Measurements from ENCODE around the gene XKR3. TPM values are rescaled to one million over a fixed set of nuclear protein-coding genes. Genes with fewer than 3 reads are reported as not detected.
"Not testable (repeated sequence)": the region's sequence is repeated elsewhere in the genome, so short reads cannot be mapped to it uniquely, and the experiment has no call there.

XKR3 gene
- total RNA-seq, 1 donor from 2014 or later: 0.30 TPM

DNA sequence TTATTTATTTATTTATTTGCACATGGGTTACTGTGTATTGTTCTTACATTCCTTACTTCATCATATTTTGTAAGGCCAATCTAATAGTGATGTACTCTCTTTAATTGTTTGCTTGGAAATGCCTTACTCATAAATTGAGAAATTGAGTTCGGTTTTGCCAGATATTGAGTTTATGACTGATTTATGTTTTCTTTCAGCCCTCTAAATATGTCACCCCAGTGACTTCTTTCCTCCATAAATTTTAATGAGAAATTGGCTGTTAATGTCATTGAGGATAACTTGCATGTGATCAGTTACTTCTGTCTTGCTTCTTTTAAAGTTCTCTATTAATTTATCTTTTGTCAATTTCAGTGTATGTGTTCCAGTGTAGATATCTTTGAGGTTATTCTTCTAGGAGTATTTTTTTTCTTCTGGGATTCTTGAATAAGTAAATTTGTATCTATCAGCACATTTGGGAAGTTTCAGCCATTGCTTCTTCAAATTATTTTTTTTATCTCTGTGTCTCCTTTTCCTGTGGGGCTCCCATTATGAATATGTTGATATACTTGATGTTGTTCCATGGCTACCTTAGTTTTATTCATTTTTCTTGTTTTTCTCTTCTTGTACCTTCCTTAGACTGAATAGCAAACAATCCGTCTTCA, 47.8 kb downstream of the XKR3 start:
- ATAC-seq: no peak

DNA sequence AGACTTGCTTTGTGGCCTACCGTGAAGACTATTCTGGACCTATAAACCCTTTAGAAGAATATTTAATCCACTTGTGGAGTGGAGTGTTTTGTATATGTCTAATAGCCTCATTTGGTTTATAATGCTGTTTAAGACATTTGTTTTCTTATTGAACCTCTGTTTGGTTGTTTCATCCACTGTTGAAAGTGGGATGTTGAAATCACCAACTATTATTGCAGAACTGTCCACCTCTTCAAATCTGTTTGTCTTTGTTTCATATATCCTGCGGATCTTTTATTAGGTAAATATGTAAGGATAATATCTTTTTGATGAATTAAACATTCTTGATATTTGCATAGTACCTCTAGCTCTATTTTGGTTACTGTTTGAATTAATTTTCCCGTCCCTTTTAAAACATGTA, 49.1 kb downstream of the XKR3 start:
- H3K27ac ChIP-seq: no peak overlapping the region
- TF ChIP-seq, protein P1, sequence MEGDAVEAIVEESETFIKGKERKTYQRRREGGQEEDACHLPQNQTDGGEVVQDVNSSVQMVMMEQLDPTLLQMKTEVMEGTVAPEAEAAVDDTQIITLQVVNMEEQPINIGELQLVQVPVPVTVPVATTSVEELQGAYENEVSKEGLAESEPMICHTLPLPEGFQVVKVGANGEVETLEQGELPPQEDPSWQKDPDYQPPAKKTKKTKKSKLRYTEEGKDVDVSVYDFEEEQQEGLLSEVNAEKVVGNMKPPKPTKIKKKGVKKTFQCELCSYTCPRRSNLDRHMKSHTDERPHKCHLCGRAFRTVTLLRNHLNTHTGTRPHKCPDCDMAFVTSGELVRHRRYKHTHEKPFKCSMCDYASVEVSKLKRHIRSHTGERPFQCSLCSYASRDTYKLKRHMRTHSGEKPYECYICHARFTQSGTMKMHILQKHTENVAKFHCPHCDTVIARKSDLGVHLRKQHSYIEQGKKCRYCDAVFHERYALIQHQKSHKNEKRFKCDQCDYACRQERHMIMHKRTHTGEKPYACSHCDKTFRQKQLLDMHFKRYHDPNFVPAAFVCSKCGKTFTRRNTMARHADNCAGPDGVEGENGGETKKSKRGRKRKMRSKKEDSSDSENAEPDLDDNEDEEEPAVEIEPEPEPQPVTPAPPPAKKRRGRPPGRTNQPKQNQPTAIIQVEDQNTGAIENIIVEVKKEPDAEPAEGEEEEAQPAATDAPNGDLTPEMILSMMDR (IDR thresholded peaks at IDR 0.05): no peak
- no peaks in the 10 kb centered on the region for H3K9me3 ChIP-seq
- no peaks in the 10 kb centered on the region for H3K27me3 ChIP-seq (ENCODE audit: low read depth)
- intact Hi-C loops (cut with DNase I): no loop called here
- no peaks in the 10 kb centered on the region for H3K4me1 ChIP-seq
- no peak for ATAC-seq
- H3K4me3 ChIP-seq: no peak overlapping the region
- DNase-seq: no peak
- H3K36me3 ChIP-seq: no peaks in the 10 kb centered on the region

More for the DNA sequence above, 47.8 kb downstream of the XKR3 start:
- Histone ChIP-seq H3K27ac (no peak overlapping the region), H3K9me3 (no peaks in the 10 kb centered on the region), H3K36me3 (no peaks in the 10 kb centered on the region), H3K27me3 (ENCODE audit: low read depth) (no peaks in the 10 kb centered on the region), H3K4me1 (no peaks in the 10 kb centered on the region), H3K4me3 (no peak overlapping the region)
- DNase-seq: no peak
- intact Hi-C loops (cut with DNase I): no loop called here
- TF ChIP-seq, protein P1 (IDR thresholded peaks at IDR 0.05): no peak

DNA sequence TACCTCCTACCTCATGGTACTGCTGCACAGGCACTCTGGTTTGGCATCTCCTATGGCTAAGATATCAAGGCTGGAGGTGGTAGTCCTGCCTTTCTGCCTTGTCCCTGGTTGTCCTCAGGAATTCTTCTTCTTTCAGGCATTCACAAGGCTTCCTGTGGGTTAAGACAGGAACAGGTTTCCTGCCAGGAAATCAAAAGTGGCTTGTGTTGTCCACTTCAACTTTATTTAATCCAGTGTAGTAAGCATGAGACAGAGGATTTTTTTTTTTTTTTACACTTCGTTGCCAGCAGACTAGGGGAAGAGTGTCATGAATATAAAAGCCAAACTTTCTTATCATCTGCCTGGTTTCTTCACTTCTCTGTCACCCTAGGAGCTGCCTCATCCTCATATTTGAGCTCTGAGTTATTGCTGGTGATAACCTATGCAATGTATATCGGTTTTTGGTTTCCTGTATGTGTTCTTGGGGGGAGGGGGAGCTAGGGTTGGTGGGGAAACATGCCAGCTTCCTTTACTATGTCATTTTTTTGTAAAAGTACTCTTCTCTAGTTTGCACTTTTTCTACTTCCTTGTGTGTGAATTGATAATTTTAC, 50.2 kb downstream of the XKR3 start:
- intact Hi-C loops (cut with DNase I): no loop called here

GRCh38 chr22:16771569-16771968, 53.6 kb downstream of the XKR3 start:
- H3K36me3 ChIP-seq; H3K4me3 ChIP-seq; H3K4me1 ChIP-seq; ATAC-seq; H3K27me3 ChIP-seq (ENCODE audit: low read depth); intact Hi-C loops (cut with DNase I); DNase-seq; H3K27ac ChIP-seq; H3K9me3 ChIP-seq: not testable (repeated sequence)

More for the DNA sequence above, 50.2 kb downstream of the XKR3 start:
- no peak for ATAC-seq
- no peak for DNase-seq
- Histone ChIP-seq H3K9me3 (no peaks in the 10 kb centered on the region), H3K4me3 (no peak overlapping the region), H3K36me3 (no peaks in the 10 kb centered on the region), H3K4me1 (no peaks in the 10 kb centered on the region), H3K27ac (no peak overlapping the region), H3K27me3 (ENCODE audit: low read depth) (no peaks in the 10 kb centered on the region)
- TF ChIP-seq, protein P1 (IDR thresholded peaks at IDR 0.05): no peak

DNA sequence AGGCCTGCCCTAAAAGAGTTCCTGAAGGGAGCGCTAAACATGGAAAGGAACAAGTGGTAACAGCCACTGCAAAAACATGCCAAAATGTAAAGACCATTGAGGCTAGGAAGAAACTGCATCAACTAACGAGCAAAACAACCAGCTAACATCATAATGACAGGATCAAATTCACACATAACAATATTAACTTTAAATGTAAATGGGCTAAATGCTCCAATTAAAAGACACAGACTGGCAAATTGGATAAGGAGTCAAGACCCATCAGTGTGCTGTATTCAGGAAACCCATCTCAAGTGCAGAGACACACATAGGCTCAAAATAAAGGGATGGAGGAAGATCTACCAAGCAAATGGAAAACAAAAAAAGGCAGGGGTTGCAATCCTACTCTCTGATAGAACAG, 57.3 kb downstream of the XKR3 start:
- H3K27me3 ChIP-seq (ENCODE audit: low read depth); H3K4me1 ChIP-seq; intact Hi-C loops (cut with DNase I); H3K36me3 ChIP-seq; H3K27ac ChIP-seq; H3K4me3 ChIP-seq; DNase-seq; ATAC-seq; H3K9me3 ChIP-seq: not testable (repeated sequence)

DNA sequence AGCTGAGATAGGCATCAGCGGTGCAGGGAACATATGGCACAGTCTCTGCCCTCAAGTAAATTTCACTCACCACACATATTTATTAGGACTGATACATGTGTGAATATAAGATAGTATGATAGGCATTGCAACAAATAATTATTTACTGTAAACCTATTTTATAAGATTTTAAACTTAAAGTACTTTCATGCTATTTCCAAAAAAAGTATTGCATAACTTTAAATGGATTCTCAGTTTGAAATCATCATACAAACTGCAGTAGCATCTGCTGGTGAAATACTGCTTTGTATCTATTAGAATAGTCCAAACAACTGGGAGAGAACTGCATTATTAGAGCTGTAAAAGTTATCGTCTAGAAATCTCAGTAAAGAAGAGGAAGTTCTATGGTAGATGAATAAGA, 63.0 kb downstream of the XKR3 start:
- H3K9me3 ChIP-seq; H3K4me3 ChIP-seq; H3K27ac ChIP-seq; ATAC-seq; DNase-seq; H3K27me3 ChIP-seq (ENCODE audit: low read depth); H3K36me3 ChIP-seq; H3K4me1 ChIP-seq; intact Hi-C loops (cut with DNase I): not testable (repeated sequence)

DNA sequence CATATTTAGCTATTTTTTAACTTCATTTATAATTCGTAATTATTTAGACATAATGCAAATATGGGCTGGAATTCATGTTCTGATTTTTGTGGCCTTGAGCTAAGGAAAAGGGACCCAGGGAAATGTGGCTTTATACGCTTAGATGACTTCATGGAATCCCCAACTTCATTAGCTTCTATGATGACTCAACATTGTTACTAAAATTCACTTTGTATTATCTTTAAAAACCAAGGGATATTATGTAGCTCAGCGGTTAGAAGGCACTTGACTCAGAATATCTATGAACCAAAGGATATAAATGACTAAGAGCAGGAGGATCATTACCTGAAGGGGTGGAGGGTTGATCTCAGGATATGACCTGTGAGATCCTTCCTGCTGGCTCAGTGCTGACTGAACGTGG, 64.8 kb downstream of the XKR3 start:
- H3K9me3 ChIP-seq: not testable (repeated sequence)

DNA sequence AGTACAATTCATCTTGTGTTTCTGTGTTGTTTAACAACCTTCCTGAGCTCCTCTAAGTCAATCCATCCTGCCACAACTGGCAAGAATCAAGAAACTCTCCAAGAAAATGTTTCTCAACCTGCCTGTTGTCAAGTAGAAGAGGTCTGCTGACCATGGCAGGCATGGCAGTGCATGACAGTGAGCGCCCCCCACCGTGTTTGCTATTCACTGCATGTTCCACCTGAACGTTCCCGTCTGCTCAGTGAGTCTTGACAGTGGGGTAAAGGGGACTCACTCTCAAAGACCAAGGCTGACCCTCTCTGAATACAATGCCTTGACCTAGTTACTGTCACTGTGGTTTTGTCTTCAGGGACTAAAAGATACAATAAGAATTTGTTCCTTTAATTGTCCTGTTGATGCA, 75.9 kb downstream of the XKR3 start:
- DNase-seq; H3K27ac ChIP-seq; H3K36me3 ChIP-seq; H3K27me3 ChIP-seq (ENCODE audit: low read depth); H3K9me3 ChIP-seq; H3K4me1 ChIP-seq; H3K4me3 ChIP-seq; intact Hi-C loops (cut with DNase I); ATAC-seq: not testable (repeated sequence)

More for the DNA sequence above, 64.8 kb downstream of the XKR3 start:
- DNase-seq; H3K36me3 ChIP-seq; H3K4me1 ChIP-seq; ATAC-seq; H3K27me3 ChIP-seq (ENCODE audit: low read depth); intact Hi-C loops (cut with DNase I); H3K27ac ChIP-seq; H3K4me3 ChIP-seq: not testable (repeated sequence)

GRCh38 chr22:16748160-16748929, 76.9 kb downstream of the XKR3 start:
- not testable (repeated sequence) for ATAC-seq

DNA sequence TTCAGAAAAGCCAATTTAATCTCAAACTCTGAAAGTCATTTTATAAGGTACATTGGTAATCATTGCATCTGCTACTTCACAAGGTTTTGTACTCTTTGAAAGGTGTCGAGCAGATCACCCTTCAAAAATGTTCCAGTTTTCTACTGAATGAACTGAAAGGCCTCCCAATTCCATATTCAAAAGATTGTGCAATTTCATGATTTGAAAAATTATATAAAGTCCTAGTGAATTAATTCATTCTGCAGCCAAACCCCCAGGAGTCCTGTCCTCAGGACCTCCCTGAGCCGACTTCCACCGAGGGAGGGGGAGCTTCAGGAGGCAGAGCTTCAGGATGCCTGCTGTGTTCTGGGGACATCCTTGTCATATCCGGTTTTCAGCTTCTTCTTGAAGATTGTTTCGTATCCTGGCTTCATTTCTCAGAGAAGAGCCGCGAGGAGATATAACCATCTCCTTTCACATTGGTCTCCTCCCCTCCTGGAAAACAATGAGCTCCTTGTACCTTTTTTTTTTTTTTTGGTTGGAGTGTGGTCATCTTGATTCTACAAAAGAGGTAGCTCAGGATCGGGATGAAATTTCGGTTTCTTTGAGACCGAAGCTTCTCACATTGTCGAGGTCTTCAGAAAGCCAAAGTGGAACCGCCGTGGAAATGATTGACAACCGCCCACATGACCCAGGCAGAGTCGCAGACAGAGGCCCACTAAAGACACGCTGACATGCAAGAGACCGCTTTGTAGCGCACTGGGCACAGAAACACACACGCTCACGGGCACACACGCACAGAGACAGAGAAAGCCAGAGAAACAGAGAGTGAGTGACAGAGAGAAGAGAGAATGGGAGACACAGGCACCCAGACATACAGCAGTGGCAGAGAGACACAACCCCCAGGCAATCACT, 77.7 kb downstream of the XKR3 start:
- ATAC-seq; H3K4me1 ChIP-seq; H3K36me3 ChIP-seq; H3K4me3 ChIP-seq; DNase-seq; H3K9me3 ChIP-seq; H3K27me3 ChIP-seq (ENCODE audit: low read depth); H3K27ac ChIP-seq; intact Hi-C loops (cut with DNase I): not testable (repeated sequence)

More at GRCh38 chr22:16748160-16748929, 76.9 kb downstream of the XKR3 start:
- H3K4me3 ChIP-seq; H3K9me3 ChIP-seq; intact Hi-C loops (cut with DNase I); H3K27me3 ChIP-seq (ENCODE audit: low read depth); H3K4me1 ChIP-seq; H3K36me3 ChIP-seq; H3K27ac ChIP-seq; DNase-seq: not testable (repeated sequence)
